HepG2 (cell line): ENCODE data around the gene ALOX5. TPM values are rescaled to one million over a fixed set of nuclear protein-coding genes. Genes with fewer than 3 reads are reported as not detected.

ENCODE experiments used
- ATAD3A ChIP-seq: sonication (generic); formaldehyde crosslinking; IDR thresholded peaks from 2 replicates; pipeline ENCODE4 v1.4.0; 2020; ENCODE audit warnings: missing genetic modification reagents
- CBFB ChIP-seq: sonication (generic); formaldehyde crosslinking; IDR thresholded peaks from 2 replicates; pipeline ENCODE4 v1.4.0; 2020; ENCODE audit warnings: missing genetic modification reagents
- CTCF ChIP-seq: sonication (generic); formaldehyde crosslinking; IDR thresholded peaks from 2 replicates; pipeline ENCODE4 v1.5.0; 2020; ENCODE audit warnings: mild to moderate bottlenecking, missing genetic modification reagents, moderate library complexity
- GMEB2 ChIP-seq: IDR thresholded peaks from 2 replicates; pipeline ENCODE4 v1.6.1; 2016; ENCODE audit warnings: missing biosample characterization, missing genetic modification reagents, low read depth
- KLF12 ChIP-seq: sonication (generic); formaldehyde crosslinking; IDR thresholded peaks from 2 replicates; pipeline ENCODE4 v1.4.0; 2020; ENCODE audit warnings: missing genetic modification reagents, borderline replicate concordance
- REPIN1 ChIP-seq: sonication (generic); formaldehyde crosslinking; IDR thresholded peaks from 2 replicates; pipeline ENCODE4 v1.8.0; 2022; ENCODE audit warnings: missing genetic modification reagents, low read depth, mild to moderate bottlenecking, borderline replicate concordance
- ZFP1 ChIP-seq: IDR thresholded peaks from 2 replicates; pipeline ENCODE4 v1.6.1; 2016
- ZGPAT ChIP-seq: IDR thresholded peaks from 2 replicates; pipeline ENCODE4 v1.6.1; 2016; ENCODE audit warnings: mild to moderate bottlenecking
- ZNF574 ChIP-seq: sonication (generic); formaldehyde crosslinking; IDR thresholded peaks from 2 replicates; pipeline ENCODE4 v1.4.0; 2020; ENCODE audit warnings: missing genetic modification reagents
- polyA plus RNA-seq, 8 experiments: library from polyadenylated mRNA; depleted of rRNA in 3 of 8; stranded (reverse) in 7 of 8; unstranded in 1 of 8; fragments of >200 nt; fragmentation: Illumina TruSeq in 4 of 8; extraction: Trizol in 4 of 8; gene quantifications; 2 replicates each; pipeline versions ENCODE4 v1.2.1 to v1.2.3, GENCODE V29; 2011 to 2016; ENCODE audit warnings: low read depth in 4 of 8, missing spikeins in 1 of 8, mixed read lengths in 1 of 8; ENCODE audit not compliant: insufficient read depth in 1 of 8
- total RNA-seq, 5 experiments: library from RNA; depleted of rRNA; stranded (reverse); fragments of >200 nt; fragmentation: Illumina TruSeq; extraction: Trizol; gene quantifications; 2 replicates each; pipeline ENCODE4 v1.2.3, GENCODE V29; 2016; ENCODE audit warnings: low read depth in 1 of 5

The ALOX5 gene
- total and polyA plus RNA-seq, 2 of the 13 experiments (the other 11 are each of a cell fraction or from before 2014, with no cell fraction given), result 0.04 TPM; not detected in 1

- TF ChIP-seq ZNF574 (CRISPR knock-in tag), result no peak
- no peak for TF ChIP-seq CTCF
- TF ChIP-seq ATAD3A (CRISPR knock-in tag), result no peak
- no peak for TF ChIP-seq KLF12 (CRISPR knock-in tag)
- TF ChIP-seq REPIN1 (CRISPR knock-in tag), result no peak
- no peak for TF ChIP-seq GMEB2 (CRISPR knock-in tag)
- no peak for TF ChIP-seq ZFP1 (CRISPR knock-in tag)
- no peak for TF ChIP-seq CBFB
- TF ChIP-seq ZGPAT (CRISPR knock-in tag), result no peak
These were observed 78.9 kb downstream of the ALOX5 start (continued) for GRCh38 chr10:45452743-45453452.
